Measurements from ENCODE around the gene UBR4. TPM values are rescaled to one million over a fixed set of nuclear protein-coding genes. Genes with fewer than 3 reads are reported as not detected.

The UBR4 gene
- total RNA-seq, 4 donors from 2014 or later, result 132 to 268 (median 170) TPM

DNA sequence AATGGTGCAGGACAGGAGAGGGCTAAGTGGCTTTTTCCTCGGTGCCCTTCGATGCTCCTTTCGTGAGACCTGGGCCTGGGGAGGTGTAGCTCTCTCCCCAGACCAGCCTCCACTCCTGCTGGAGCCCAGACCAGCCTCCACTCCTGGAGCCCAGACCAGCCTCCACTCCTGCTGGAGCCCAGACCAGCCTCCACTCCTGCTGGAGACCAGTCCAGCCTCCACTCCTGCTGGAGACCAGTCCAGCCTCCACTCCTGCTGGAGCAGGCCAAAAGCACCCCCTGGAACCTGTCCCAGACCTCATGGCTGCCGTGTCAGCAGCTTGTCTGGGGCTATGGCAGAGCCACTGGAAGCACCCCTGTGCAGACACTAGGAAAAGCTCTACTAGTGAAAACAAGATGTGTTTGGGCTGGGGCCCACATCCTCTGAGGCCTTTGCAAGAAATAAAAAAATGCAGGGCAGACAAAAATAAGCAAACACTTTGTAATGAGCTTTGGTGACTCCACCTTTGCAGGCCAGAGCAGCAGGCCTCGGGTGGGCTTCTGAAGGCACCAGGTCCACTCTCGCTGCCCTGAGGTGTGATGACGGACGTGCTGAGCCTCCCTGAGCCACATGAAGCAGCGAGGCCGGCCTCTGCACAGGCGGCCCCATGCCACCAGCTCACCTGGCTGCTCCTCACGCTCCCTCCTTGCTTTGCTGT lies 137.6 kb downstream of the UBR4 start:
- no peak for DNase-seq (ENCODE audit: extremely low spot score)
- H3K36me3 ChIP-seq, result peaks cover 40 to 54% (median 52%) of the 10 kb centered on the region in 4 donors
- no peak overlapping the region for H3K4me3 ChIP-seq
- H3K27me3 ChIP-seq, result peaks cover 0 to 2% (median 0%) of the 10 kb centered on the region in 4 donors
- no peaks in the 10 kb centered on the region for H3K9me3 ChIP-seq
- peaks cover 27 to 41% (median 34%) of the 10 kb centered on the region in 4 donors for H3K4me1 ChIP-seq
- intact Hi-C loops (cut with DNase I), result no loop called here
- H3K27ac ChIP-seq (replicated peaks in 1 of 4), result no peak overlapping the region
- WGBS, result 92% methylated on average over 11 of the region's 12 CpGs
- TF ChIP-seq, protein P1, sequence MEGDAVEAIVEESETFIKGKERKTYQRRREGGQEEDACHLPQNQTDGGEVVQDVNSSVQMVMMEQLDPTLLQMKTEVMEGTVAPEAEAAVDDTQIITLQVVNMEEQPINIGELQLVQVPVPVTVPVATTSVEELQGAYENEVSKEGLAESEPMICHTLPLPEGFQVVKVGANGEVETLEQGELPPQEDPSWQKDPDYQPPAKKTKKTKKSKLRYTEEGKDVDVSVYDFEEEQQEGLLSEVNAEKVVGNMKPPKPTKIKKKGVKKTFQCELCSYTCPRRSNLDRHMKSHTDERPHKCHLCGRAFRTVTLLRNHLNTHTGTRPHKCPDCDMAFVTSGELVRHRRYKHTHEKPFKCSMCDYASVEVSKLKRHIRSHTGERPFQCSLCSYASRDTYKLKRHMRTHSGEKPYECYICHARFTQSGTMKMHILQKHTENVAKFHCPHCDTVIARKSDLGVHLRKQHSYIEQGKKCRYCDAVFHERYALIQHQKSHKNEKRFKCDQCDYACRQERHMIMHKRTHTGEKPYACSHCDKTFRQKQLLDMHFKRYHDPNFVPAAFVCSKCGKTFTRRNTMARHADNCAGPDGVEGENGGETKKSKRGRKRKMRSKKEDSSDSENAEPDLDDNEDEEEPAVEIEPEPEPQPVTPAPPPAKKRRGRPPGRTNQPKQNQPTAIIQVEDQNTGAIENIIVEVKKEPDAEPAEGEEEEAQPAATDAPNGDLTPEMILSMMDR (IDR thresholded peaks at IDR 0.05), result no peak
- TF ChIP-seq POLR2AphosphoS5 (IDR thresholded peaks at IDR 0.05) (no peak), POLR2A (IDR thresholded peaks at IDR 0.05; ENCODE audit: low read depth) (no peak)

DNA sequence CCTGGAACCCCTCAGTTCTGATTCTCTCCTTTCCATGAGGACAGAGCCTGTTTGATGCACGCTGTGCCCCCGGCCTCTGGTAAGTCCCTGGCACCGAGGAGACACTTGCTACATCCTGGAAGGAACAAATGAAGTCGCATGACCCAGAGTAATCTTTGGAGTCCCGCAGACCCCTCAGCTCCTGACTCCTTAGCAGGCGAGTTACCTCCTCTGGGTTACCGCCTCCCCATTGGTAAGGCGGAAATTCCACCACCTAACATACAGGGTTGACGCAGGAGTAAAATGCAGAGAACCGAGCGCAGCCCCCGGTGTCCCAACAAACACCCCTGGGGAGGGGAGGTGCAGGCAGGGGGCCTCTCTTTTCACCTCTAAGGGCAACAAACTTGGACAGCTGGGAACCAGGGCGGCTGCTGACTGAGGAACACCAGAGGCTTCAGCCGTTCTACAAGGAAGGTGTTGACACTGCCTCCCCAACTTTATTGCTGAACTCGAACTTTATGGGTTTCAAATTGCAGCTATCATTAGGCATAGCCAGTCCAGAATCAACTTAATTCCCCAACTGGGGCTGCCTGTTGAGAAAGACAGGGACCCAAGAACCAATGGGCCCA lies 138.3 kb downstream of the UBR4 start:
- Histone ChIP-seq H3K9me3 (no peaks in the 10 kb centered on the region), H3K4me1 (peaks cover 29 to 47% (median 40%) of the 10 kb centered on the region in 4 donors), H3K4me3 (no peak overlapping the region), H3K27ac (replicated peaks in 1 of 4) (no peak overlapping the region), H3K27me3 (peaks cover 0 to 6% (median 0%) of the 10 kb centered on the region in 4 donors), H3K36me3 (peaks cover 34 to 47% (median 46%) of the 10 kb centered on the region in 4 donors)
- TF ChIP-seq POLR2A (IDR thresholded peaks at IDR 0.05; ENCODE audit: low read depth), result no peak
- TF ChIP-seq EP300 (IDR thresholded peaks at IDR 0.05), result no peak
- no peak for TF ChIP-seq POLR2AphosphoS5 (IDR thresholded peaks at IDR 0.05)
- TF ChIP-seq, protein P1 (IDR thresholded peaks at IDR 0.05), result no peak
- 78% methylated on average over 12 of the region's 15 CpGs for whole genome bisulfite sequencing
- DNase-seq (ENCODE audit: extremely low spot score), result no peak
- intact Hi-C loops (cut with DNase I), result no loop called here

DNA sequence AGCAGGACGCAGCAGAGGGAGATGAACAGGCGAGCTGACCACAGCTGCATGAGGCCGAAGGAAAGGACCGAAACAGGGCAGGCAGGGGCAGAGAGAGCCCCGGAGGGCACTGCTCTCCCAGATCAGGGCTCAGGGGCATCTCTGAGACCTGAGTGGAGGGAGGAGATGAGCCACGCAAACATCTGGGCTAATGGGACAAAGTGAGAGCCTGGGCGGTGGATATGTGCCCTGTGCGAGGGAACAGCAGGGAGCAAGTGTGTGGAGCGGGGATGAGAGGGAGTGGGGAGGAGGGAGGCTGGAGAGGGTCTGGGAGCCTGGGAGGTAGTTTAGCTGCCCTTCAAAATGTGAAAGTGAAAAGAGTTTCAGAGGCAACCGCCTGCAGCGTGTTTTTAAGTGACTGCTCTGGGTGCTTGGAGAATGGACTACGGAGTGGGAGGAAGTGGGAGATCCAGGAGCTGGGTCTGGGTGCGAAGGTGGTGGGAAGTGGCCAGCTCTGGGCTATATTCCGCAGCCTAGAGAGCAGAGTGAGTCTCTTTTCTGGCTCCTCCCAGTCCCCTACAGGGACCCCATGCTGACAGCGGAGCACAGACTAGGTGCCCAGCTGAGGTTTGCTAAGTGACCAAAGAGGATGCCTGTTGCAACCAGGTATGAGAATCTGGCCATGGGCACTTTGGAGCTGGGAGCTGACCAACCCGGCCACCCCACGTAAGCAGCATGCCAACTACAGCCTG lies 139.0 kb downstream of the UBR4 start:
- H3K9me3 ChIP-seq, result no peaks in the 10 kb centered on the region
- WGBS, result 66% methylated on average over 17 of the region's 17 CpGs
- TF ChIP-seq EP300 (IDR thresholded peaks at IDR 0.05), result no peak
- TF ChIP-seq POLR2AphosphoS5 (IDR thresholded peaks at IDR 0.05), result no peak
- no peak for TF ChIP-seq POLR2A (IDR thresholded peaks at IDR 0.05; ENCODE audit: low read depth)
- TF ChIP-seq, protein P1 (IDR thresholded peaks at IDR 0.05), result no peak
- H3K27ac ChIP-seq (replicated peaks in 1 of 4), result no peak overlapping the region
- intact Hi-C loops (cut with DNase I), result no loop called here
- H3K36me3 ChIP-seq, result peaks cover 26 to 40% (median 38%) of the 10 kb centered on the region in 4 donors
- H3K4me1 ChIP-seq, result peaks cover 29 to 53% (median 44%) of the 10 kb centered on the region in 4 donors
- no peak overlapping the region for H3K4me3 ChIP-seq
- no peak for DNase-seq (ENCODE audit: extremely low spot score)
- peaks cover 0 to 6% (median 0%) of the 10 kb centered on the region in 4 donors for H3K27me3 ChIP-seq

DNA sequence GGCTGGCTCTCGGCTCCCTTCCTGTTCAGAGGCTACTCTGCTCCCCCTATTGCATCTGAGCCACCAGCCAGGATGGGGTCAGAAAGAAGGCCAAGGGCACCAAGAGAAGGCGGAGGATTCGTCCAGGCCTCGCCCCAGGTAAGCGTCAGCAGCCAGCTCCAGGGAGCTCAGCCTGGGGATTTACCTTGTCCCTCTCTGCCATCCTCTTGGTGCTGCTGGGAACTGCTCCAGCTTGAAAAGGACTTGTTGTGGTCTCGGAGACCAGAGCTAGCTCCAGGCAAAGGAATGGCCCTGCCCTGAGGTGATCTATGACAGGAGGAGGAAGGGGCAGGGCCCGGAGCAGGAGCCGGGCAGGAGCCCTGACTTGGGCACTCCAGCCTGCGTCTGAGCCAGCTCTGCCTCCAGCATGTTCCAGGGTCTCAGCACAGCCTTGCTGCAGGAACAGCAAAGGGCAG lies 139.8 kb downstream of the UBR4 start:
- DNase-seq (ENCODE audit: extremely low spot score), result no peak
- H3K27ac ChIP-seq (replicated peaks in 1 of 4), result no peak overlapping the region
- H3K9me3 ChIP-seq, result no peaks in the 10 kb centered on the region
- H3K4me1 ChIP-seq, result peaks cover 26 to 46% (median 39%) of the 10 kb centered on the region in 4 donors
- no peak for TF ChIP-seq POLR2AphosphoS5 (IDR thresholded peaks at IDR 0.05)
- TF ChIP-seq, protein P1 (IDR thresholded peaks at IDR 0.05), result no peak
- TF ChIP-seq POLR2A (IDR thresholded peaks at IDR 0.05; ENCODE audit: low read depth), result no peak
- TF ChIP-seq EP300 (IDR thresholded peaks at IDR 0.05), result no peak
- no peak overlapping the region for H3K4me3 ChIP-seq
- peaks cover 20 to 31% (median 30%) of the 10 kb centered on the region in 4 donors for H3K36me3 ChIP-seq
- WGBS, result 74% methylated on average over 9 of the region's 9 CpGs
- intact Hi-C loops (cut with DNase I), result no loop called here
- H3K27me3 ChIP-seq, result peaks cover 0 to 6% (median 0%) of the 10 kb centered on the region in 4 donors

All from esophagus muscularis mucosa (tissue), 4 donors.